ENCODE measurements around the gene KRT81.

GRCh38 chr12:52260361-52261207, 30.8 kb downstream of the KRT81 start:
- no peak for TF ChIP-seq GATA2 (IDR thresholded peaks at IDR 0.05; ENCODE audit: low read depth, low read length)
- no peak for TF ChIP-seq GATA3 (IDR thresholded peaks at IDR 0.05; ENCODE audit: low read depth, low read length)
